ENCODE data around the gene DTHD1. TPM values are rescaled to one million over a fixed set of nuclear protein-coding genes. Genes with fewer than 3 reads are reported as not detected.

DTHD1 gene
- total RNA-seq, 6 experiments from 2014 or later, result not detected

DNA sequence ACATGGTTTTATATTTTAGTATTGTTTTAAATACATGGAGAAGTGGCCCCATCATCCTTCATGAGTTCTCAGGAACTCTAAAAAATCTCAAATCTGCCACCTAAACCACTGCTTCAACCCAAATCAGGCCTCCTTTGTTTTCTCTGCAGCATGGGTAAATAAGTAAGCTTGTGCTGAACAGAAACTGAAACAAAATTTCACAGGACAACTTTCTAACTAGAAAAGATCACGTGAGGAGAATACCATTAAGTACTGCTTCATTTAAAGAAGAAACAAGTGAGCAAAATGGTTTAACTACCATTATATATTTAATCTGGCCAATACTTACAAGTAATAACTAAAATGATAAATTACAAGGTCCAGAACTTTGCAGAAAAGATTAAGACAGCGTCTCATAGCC is 39.6 kb upstream of the DTHD1 start:
- H3K27me3 Mint-ChIP-seq (ENCODE audit: insufficient read depth), result peaks cover 2% of the 10 kb centered on the region; the same call in 1 of the 2 replicates
- H3K4me1 Mint-ChIP-seq (ENCODE audit: low read depth), result no peaks in the 10 kb centered on the region
- TF ChIP-seq, protein P1, sequence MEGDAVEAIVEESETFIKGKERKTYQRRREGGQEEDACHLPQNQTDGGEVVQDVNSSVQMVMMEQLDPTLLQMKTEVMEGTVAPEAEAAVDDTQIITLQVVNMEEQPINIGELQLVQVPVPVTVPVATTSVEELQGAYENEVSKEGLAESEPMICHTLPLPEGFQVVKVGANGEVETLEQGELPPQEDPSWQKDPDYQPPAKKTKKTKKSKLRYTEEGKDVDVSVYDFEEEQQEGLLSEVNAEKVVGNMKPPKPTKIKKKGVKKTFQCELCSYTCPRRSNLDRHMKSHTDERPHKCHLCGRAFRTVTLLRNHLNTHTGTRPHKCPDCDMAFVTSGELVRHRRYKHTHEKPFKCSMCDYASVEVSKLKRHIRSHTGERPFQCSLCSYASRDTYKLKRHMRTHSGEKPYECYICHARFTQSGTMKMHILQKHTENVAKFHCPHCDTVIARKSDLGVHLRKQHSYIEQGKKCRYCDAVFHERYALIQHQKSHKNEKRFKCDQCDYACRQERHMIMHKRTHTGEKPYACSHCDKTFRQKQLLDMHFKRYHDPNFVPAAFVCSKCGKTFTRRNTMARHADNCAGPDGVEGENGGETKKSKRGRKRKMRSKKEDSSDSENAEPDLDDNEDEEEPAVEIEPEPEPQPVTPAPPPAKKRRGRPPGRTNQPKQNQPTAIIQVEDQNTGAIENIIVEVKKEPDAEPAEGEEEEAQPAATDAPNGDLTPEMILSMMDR (IDR thresholded peaks at IDR 0.05), result no peak
- H3K9me3 Mint-ChIP-seq, result peaks cover 38% of the 10 kb centered on the region
- no peak overlapping the region for H3K27ac Mint-ChIP-seq
- H3K4me3 Mint-ChIP-seq, result no peak overlapping the region
- H3K36me3 Mint-ChIP-seq (ENCODE audit: low read depth), result peaks cover 4% of the 10 kb centered on the region; the same call in 1 of the 2 replicates
- no peak for DNase-seq

DNA sequence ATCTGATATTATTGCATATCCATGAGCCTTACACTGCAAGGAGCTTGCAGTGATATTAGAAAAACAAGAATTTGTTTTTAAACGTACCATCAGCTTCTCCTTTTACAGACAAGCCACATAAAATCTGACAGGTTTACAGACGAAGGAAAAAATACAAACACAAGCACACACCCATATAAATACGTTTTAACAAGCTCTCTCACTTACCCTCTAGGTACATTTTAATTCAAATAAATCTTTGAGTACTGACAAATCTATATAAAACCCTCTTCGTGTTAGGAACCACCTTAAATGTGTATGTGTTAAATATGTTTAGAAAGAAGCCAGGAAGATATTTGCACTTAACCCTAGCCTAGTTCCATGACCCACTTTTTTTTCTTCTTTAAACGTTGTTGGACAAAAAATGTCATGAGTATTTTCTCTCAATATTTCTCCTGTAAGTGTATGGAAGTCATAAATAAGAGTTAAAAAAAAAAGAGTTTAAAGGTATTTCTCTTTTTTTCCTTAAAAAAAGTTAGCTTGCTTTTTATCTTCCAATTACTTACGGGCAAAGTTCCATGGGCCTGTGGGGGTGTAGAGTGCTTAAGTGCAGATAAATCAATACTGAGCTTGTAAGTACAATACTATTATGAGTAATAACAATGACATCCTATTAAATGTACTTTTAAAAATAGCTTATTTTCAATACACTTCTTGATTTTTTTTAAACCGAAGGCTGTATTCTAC is 38.6 kb upstream of the DTHD1 start:
- Mint-ChIP-seq H3K27ac (no peak overlapping the region), H3K4me3 (no peak overlapping the region), H3K4me1 (ENCODE audit: low read depth) (no peaks in the 10 kb centered on the region), H3K27me3 (ENCODE audit: insufficient read depth) (peaks cover 2% of the 10 kb centered on the region; the same call in 1 of the 2 replicates), H3K36me3 (ENCODE audit: low read depth) (peaks cover 4% of the 10 kb centered on the region; the same call in 1 of the 2 replicates), H3K9me3 (peaks cover 37% of the 10 kb centered on the region)
- TF ChIP-seq, protein P1 (IDR thresholded peaks at IDR 0.05), result no peak
- DNase-seq, result no peak

DNA sequence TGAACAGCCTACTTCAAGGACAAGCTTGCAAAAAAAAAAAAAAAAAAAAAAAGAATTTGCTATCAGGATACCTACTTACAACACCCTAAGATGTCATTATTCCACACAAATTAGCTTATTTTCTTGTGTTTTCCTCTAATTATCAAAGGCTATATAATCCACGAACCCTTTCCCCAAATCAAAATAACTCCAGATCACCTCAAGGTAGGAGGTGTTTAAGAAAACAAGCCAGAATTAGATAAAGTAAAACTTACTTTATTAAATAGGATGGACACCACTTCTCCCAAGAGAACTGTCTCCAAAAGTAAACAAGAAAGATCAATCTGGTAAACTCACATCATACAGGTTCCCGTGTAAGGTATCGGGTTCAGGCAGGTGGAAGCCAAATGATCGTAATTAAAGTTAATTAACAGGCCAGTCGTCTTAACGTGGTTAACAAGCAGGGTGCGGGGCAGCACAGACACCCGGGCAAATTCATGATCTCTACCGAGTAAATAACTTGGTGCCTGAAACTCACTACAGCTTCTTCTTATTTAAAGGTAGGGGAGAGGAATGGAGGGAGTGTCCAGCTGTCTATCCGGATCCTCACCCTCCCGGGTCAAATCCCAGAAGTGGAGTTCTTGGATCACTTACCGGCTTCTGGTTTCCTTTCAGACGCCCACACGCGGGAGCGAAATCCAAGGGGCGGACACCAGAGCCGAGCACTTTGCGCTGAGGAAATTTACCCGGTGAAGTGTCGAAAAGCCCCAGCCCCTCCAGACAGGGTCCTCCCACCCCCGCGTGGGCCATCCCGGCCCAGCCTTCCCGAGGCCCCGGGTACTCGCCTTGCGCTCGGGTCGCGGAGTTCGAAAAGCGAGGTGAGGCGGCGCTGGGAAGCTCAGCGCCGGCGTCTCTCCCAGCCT is 37.8 kb upstream of the DTHD1 start:
- Mint-ChIP-seq H3K4me3 (no peak overlapping the region), H3K9me3 (peaks cover 30% of the 10 kb centered on the region), H3K4me1 (ENCODE audit: low read depth) (no peaks in the 10 kb centered on the region), H3K27ac (no peak overlapping the region), H3K27me3 (ENCODE audit: insufficient read depth) (peaks cover 2% of the 10 kb centered on the region; the same call in 1 of the 2 replicates), H3K36me3 (ENCODE audit: low read depth) (peaks cover 4% of the 10 kb centered on the region; the same call in 1 of the 2 replicates)
- no peak for DNase-seq
- TF ChIP-seq, protein P1 (IDR thresholded peaks at IDR 0.05), result no peak

DNA sequence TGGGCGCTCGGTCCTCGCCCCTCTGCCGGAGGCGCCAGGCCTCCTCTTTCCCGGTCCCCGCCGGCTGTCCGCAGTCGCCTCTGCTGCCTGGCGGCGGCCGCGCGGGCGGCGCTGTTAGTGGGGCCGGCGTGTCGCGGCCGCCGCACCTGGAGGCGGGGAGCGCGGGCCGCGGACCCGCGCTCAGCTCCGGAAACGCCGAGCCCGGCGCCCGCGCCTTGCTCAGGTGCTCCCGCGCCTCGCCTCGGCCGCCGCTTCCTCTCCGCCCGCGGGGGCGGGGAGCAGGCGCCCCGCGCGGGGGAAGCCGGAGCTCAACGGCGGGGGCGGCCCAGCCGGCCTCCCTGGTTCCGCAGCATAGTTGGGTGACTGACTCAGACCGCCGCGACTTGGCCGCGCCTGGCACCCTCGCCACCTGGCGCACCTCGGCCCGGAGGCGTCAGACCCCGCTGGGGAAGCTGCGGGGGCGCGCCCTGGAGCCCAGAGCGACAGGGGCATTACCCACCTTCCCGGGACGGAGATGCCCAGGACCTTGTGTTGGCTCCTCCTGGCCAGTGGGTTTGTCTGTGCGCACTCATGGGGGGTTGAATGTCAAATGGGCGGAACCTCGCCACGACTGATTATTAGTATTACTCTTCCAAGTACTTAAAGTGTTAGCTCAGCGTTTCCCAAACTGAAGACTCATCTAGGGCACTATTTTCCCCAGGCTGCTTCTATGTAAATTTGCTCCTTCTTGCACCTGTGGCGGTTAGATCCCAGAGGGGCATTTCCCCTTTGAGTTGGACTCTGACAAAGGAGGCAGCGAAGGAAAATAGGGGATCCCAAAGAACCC is 36.9 kb upstream of the DTHD1 start, which contains the start of gene ARAP2:
Gene ARAP2, minus strand, starts transcription at position 258 of the 826 bp plus-strand sequence. CDS start 15,028 bp downstream, outside the sequence.
- Mint-ChIP-seq H3K27me3 (ENCODE audit: insufficient read depth) (peaks cover 2% of the 10 kb centered on the region; the same call in 1 of the 2 replicates), H3K4me1 (ENCODE audit: low read depth) (no peaks in the 10 kb centered on the region), H3K4me3 (no peak within 1 kb of the TSS), H3K36me3 (ENCODE audit: low read depth) (peaks cover 4% of the 10 kb centered on the region; the same call in 1 of the 2 replicates), H3K27ac (no peak within 1 kb of the TSS), H3K9me3 (peaks cover 27% of the 10 kb centered on the region)
- no peak for DNase-seq
- TF ChIP-seq, protein P1 (IDR thresholded peaks at IDR 0.05), result no peak

DNA sequence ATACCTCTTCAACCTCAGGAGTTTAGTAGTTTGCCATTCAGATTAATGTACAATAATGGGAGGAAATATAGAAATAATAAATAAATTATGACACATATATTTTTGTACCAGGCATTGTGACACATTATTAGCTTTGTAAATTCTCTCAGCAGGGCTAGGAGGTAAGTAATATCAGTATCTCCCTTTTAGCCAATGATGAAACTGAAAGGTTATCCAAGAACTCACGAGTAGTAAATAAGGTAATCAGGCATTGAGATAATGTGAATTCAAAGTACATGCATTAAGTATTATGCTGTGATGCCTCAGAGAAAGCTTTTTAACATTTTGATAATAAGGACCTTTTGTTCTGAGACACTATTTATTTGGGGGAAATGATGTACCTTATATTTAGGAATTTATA is 31.8 kb upstream of the DTHD1 start:
- TF ChIP-seq, protein P1 (IDR thresholded peaks at IDR 0.05), result no peak
- Mint-ChIP-seq H3K27ac (no peak overlapping the region), H3K4me1 (ENCODE audit: low read depth) (no peaks in the 10 kb centered on the region)

More for the DNA sequence above, 31.8 kb upstream of the DTHD1 start:
- DNase-seq, result no peak
- H3K4me3 Mint-ChIP-seq, result no peak overlapping the region
- H3K36me3 Mint-ChIP-seq (ENCODE audit: low read depth), result peaks cover 9% of the 10 kb centered on the region; the same call in 1 of the 2 replicates
- no peaks in the 10 kb centered on the region; the same call in 1 of the 2 replicates for H3K27me3 Mint-ChIP-seq (ENCODE audit: insufficient read depth)
- H3K9me3 Mint-ChIP-seq, result peaks cover 26% of the 10 kb centered on the region
